Pancreas (tissue), 10 donors: ENCODE results near the gene SPTBN4. TPM values are rescaled to one million over a fixed set of nuclear protein-coding genes. Genes with fewer than 3 reads are reported as not detected.

Experiments used
- ATAC-seq, 4 donors: fragments of 200-7000 bp; cut with Tn5 transposase; one replicate each; pipeline versions ENCODE4 v1.8.0 to v1.9.1; 2020; ENCODE audit warnings: mild to moderate bottlenecking in 4 of 4, moderate library complexity in 4 of 4
- DNase-seq, 6 donors: peaks; one replicate each; pipeline ENCODE4 v3.0.0-alpha.2; 2020
- FAIRE-seq: peaks from 2 replicates; lab custom pipeline; 2012; peaks lifted over from hg19 to GRCh38; lab: Jason Lieb, UNC
- H3K27ac ChIP-seq, 4 donors: fragments of 200-600 bp; sonication (generic); 1 replicate in 3 of 4; 2 replicates in 1 of 4; pipeline versions ENCODE4 v1.5.0 to v1.8.0; 2020
- H3K27me3 ChIP-seq, 4 donors: fragments of 200-600 bp; one replicate each; pipeline ENCODE4 v1.8.0; 2021
- H3K36me3 ChIP-seq, 3 donors: fragments of 200-600 bp; sonication (generic) in 1 of 3; one replicate each; pipeline versions ENCODE4 v1.5.0 to v1.8.0; 2020 to 2021
- H3K4me1 ChIP-seq, 3 donors: fragments of 200-600 bp; one replicate each; pipeline ENCODE4 v1.8.0; 2021
- H3K4me3 ChIP-seq, 4 donors: fragments of 200-600 bp; sonication (generic) in 2 of 4; one replicate each; pipeline versions ENCODE4 v1.5.0 to v1.8.0; 2020 to 2021
- H3K9me3 ChIP-seq, 4 donors: fragments of 200-600 bp; one replicate each; pipeline ENCODE4 v1.8.0; 2021
- CTCF ChIP-seq, 4 donors: fragments of 200-600 bp; sonication (generic) in 3 of 4; IDR thresholded peaks; one replicate each; pipeline versions ENCODE4 v1.5.0 to v1.8.0; 2021; ENCODE audit warnings: antibody characterized with exemption in 4 of 4
- WGBS, 2 donors: extraction: QIAGEN DNeasy Blood & Tissue Kit; methylation state at CpG; one replicate each; pipeline ENCODE4 v1.1.7; 2013; 5-methylcytosine and 5-hydroxymethylcytosine counted together
- intact Hi-C, 3 donors: fragments of 100-400 bp; cut with DNase I; formaldehyde crosslinking; loops; one replicate each; pipeline versions ENCODE4 v1.11.1 to v1.14.2; 2022
- polyA plus RNA-seq, 2 donors: library from polyadenylated mRNA; stranded (reverse); fragments of 200-250 nt; gene quantifications; one replicate each; pipeline ENCODE4 v1.2.3, GENCODE V29; 2013
- total RNA-seq, 6 donors: library from RNA; stranded (reverse); fragmentation: NEBNext Ultra II Directional in 4 of 6; extraction: Animal tissue kit (Norgen Biotek cat#: 25700) in 4 of 6; gene quantifications; one replicate each; pipeline versions ENCODE4 v1.2.1 to v1.2.4, GENCODE V29; 2021 to 2023
- donor health status: healthy with polysubstance abuse.
- donor health status: DM: no; HTN: no; CAD: no; lungs with moderate emphysema.
- donor health status: DM: no; HTN: no; CAD: no.
- donor health status: control.
- donor health status: control.
- donor health status: Bipolar disorder and iron deficiency.
- donor health status: DM: yes; HTN: yes; CAD: no.
- donor health status: DM: no; HTN: no; CAD: no.
- donor health status: DM: no; HTN: no; CAD: no.
- donor health status: DM: yes; HTN: yes; CAD: no.

The SPTBN4 gene
- total and polyA plus RNA-seq, 8 donors = 1.0 to 23.9 (median 1.7) TPM

DNA sequence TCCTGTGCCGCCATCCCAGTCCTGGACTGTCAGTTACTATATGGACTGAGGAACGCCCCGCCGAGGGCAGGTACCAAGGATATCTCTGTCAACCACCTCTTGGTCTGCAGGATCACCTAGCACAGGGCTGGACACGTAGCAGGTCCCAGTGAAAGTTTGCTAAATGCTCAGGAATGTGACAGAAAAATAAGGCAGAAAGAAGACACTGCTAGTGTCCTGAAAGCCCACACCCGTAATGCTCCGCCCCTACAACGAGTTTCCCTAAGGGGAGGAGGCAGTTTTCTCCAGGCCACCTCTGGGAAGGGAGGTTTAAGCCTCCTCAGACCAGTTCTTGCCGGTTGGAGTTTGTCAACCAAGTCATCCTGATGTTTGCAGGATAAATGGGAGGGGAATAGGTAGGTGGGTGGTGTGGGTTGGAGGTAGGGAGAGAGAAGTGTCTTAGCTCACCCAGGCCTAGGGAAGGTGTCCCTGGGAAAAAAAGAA lies 21.0 kb upstream of the SPTBN4 start:
- intact Hi-C loops = no loop called here
- no peak for TF ChIP-seq CTCF (IDR thresholded peaks at IDR 0.05)
- Histone ChIP-seq H3K36me3 (peaks cover 0 to 10% (median 5%) of the 10 kb centered on the region in 3 donors), H3K4me1 (peaks cover 0 to 11% (median 0%) of the 10 kb centered on the region in 3 donors), H3K27me3 (no peaks in the 10 kb centered on the region), H3K9me3 (no peaks in the 10 kb centered on the region), H3K27ac (no peak overlapping the region), H3K4me3 (no peak overlapping the region)
- 57 to 65% methylated on average over 9 of the region's 9 CpGs for WGBS, 2 donors
- no peak for DNase-seq
- ATAC-seq = no peak
- FAIRE-seq = no peak

DNA sequence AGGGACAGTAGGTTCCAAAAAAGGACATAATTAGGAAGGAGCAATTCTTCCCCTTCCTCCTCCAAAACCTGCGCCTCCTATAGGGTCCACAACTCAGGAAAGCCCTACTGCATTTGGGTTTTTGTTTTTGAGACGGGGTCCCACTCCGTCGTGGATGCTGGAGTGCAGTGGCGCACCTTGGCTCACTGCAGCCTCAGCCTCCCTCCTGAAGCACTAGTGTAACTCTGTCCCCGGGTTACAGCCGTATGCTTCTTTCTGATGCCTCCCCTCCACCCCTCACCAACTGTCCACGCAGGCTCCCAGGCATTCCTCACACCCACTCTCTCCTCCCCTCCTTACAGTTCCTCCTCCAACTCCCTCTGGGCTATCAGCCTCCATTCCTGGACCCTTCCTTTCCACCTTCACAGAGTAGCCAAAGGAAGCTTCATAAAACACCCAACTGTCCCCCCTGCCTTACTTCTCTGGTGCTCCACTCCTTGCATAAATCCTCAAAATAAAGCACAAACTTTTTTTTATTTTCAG lies 20.5 kb upstream of the SPTBN4 start:
- FAIRE-seq = no peak
- WGBS, 2 donors = 78 to 79% methylated on average over 8 of the region's 8 CpGs
- intact Hi-C loops = no loop called here
- Histone ChIP-seq H3K36me3 (peaks cover 0 to 5% (median 5%) of the 10 kb centered on the region in 3 donors), H3K9me3 (no peaks in the 10 kb centered on the region), H3K4me3 (no peak overlapping the region), H3K27me3 (no peaks in the 10 kb centered on the region), H3K4me1 (peaks cover 0 to 11% (median 0%) of the 10 kb centered on the region in 3 donors), H3K27ac (no peak overlapping the region)
- TF ChIP-seq CTCF (IDR thresholded peaks at IDR 0.05) = no peak
- ATAC-seq = no peak
- no peak for DNase-seq

DNA sequence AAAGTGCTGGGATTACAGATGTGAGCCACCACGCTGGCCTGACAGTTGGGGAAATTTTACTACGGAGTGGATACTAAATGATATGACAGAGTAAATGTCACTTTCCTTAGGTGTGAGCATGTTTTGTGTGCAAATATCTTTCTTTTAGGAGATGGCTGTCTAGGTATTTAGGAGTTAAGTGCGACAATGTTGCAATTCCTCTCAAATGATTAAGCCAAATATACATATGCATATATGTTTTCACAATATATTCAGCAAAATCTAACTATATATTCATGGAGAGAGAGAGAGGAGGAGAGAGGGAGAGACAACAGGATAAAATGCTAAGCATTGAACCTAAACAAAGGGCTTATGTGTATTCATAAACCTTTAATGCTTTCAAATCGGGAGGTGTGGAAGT lies 17.3 kb upstream of the SPTBN4 start:
- Histone ChIP-seq H3K4me3 (no peak overlapping the region), H3K27me3 (no peaks in the 10 kb centered on the region), H3K9me3 (no peaks in the 10 kb centered on the region), H3K36me3 (no peaks in the 10 kb centered on the region), H3K27ac (no peak overlapping the region), H3K4me1 (peaks cover 0 to 2% (median 0%) of the 10 kb centered on the region in 3 donors)
- no peak for ATAC-seq
- 89 to 94% methylated on average over 4 of the region's 4 CpGs for whole genome bisulfite sequencing, 2 donors
- DNase-seq = no peak
- TF ChIP-seq CTCF (IDR thresholded peaks at IDR 0.05) = no peak
- intact Hi-C loops = no loop called here
- no peak for FAIRE-seq

GRCh38 chr19:40450664-40451063 lies 16.1 kb upstream of the SPTBN4 start:
- ATAC-seq (no peak), DNase-seq (no peak), FAIRE-seq (no peak)
- Histone ChIP-seq H3K36me3 (no peaks in the 10 kb centered on the region), H3K4me1 (no peaks in the 10 kb centered on the region), H3K4me3 (no peak overlapping the region), H3K27ac (no peak overlapping the region), H3K9me3 (no peaks in the 10 kb centered on the region), H3K27me3 (no peaks in the 10 kb centered on the region)
- 66 to 81% methylated on average over 4 of the region's 4 CpGs for WGBS, 2 donors
- intact Hi-C loops = no loop called here
- TF ChIP-seq CTCF (IDR thresholded peaks at IDR 0.05) = no peak

GRCh38 chr19:40452016-40452415 lies 14.8 kb upstream of the SPTBN4 start:
- intact Hi-C loops = no loop called here
- no peaks in the 10 kb centered on the region for H3K36me3 ChIP-seq
- FAIRE-seq = no peak
- no peaks in the 10 kb centered on the region for H3K4me1 ChIP-seq
- H3K4me3 ChIP-seq = no peak overlapping the region
- H3K27ac ChIP-seq = no peak overlapping the region
- no peak for TF ChIP-seq CTCF (IDR thresholded peaks at IDR 0.05)
- no peak for ATAC-seq
- no peak for DNase-seq
- no peaks in the 10 kb centered on the region for H3K9me3 ChIP-seq
- no peaks in the 10 kb centered on the region for H3K27me3 ChIP-seq
- 64 to 65% methylated on average over 5 of the region's 5 CpGs for WGBS, 2 donors
